Measurements from ENCODE around the gene LDLRAD4.

LDLRAD4 gene

DNA sequence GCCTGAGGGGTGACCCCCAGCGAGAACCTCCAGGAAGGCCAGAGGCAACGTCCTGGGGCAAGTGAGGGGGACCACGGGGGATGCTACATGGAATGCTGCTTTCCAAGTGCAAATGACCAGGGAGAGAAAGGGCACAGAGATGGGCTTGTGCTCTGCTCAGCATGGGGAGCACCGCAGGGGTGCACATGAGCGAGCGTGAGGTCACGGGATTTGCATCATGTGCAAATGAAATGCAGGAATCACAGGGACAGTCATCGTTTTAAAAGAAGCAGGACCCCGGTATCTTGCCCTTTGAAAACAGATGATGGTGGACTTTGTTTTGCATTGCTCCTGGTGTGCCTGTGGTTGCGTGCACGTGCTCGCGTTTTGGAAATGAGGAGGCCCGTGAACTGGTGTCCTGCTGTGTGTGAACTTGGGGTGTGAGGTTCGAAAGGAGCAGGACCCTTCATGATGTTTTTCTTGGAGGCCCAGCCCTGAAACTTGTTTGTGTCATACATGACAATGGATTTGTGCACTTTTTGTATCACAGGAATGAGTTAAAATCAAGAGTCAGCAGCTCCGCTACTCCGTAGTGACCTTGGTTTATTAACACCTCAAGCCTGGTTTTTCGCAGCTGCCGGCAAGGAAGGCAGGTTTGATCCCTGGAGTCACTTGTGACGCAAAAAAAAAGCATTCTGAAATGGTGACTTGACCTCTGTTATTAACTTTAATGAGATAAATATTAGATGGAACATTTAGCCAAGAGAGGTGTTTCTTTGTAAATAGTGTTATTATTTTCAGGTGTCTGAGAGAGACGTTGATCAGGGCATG lies 234.5 kb downstream of the LDLRAD4 start:
- TF ChIP-seq, protein P1, sequence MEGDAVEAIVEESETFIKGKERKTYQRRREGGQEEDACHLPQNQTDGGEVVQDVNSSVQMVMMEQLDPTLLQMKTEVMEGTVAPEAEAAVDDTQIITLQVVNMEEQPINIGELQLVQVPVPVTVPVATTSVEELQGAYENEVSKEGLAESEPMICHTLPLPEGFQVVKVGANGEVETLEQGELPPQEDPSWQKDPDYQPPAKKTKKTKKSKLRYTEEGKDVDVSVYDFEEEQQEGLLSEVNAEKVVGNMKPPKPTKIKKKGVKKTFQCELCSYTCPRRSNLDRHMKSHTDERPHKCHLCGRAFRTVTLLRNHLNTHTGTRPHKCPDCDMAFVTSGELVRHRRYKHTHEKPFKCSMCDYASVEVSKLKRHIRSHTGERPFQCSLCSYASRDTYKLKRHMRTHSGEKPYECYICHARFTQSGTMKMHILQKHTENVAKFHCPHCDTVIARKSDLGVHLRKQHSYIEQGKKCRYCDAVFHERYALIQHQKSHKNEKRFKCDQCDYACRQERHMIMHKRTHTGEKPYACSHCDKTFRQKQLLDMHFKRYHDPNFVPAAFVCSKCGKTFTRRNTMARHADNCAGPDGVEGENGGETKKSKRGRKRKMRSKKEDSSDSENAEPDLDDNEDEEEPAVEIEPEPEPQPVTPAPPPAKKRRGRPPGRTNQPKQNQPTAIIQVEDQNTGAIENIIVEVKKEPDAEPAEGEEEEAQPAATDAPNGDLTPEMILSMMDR (IDR thresholded peaks at IDR 0.05), result no peak

DNA sequence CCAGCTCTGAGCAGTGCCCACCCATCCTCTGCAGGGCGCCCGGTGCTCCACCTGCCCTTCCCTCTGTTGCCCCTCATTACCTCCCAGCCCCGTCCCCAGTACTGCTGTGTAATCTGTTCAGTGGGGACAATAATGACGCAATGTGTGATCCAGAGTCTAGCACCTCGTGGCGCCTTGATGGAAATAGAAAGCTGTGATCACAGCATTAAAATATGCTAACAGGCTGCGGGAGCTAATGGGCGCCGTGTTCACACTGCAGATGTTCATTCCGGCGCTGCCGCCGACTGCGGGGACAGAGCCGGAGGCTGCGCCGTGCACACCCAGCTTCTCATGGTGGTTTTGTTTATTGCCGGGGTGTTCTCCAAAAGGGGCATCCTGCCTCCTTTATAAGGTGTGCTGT lies 235.2 kb downstream of the LDLRAD4 start:
- TF ChIP-seq, protein P1 (IDR thresholded peaks at IDR 0.05), result no peak

DNA sequence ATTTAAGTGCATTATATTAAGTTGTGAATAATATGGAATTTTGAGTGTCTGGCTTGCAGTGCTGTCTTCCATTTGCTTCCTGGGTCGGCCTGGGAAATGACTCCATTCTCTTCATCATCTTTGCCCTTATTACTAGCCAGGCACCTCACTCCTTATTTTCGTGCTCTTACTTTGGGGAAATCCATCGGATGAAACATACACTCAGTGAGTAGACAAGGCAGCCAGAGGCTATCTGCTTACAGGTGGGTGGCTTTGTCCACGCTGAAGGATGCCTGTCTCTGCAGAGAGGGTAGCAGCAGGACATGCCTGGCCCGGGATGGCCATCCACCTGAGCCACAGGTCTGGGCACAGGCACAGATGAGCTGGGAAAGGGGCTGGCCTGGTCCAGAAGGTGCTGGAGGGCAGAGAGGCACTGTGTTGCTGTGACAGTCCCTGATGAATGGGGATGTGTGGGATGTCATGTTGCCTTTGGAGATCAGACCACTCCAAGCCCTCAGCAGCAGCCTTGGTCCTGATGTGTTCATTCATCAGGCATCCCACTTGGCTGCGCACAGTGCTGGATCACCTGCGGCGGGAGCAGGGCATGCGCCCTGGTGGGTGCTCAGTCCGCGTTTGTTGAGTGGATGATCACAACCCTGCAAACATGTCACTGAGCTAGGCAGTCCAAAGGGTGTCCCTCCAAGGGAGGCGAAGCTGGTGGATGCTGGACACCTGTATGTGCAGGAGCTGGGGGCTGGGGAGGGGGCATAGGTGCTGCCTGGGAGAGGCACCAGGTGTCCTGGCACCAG lies 236.0 kb downstream of the LDLRAD4 start:
- TF ChIP-seq, protein P1 (IDR thresholded peaks at IDR 0.05), result no peak

DNA sequence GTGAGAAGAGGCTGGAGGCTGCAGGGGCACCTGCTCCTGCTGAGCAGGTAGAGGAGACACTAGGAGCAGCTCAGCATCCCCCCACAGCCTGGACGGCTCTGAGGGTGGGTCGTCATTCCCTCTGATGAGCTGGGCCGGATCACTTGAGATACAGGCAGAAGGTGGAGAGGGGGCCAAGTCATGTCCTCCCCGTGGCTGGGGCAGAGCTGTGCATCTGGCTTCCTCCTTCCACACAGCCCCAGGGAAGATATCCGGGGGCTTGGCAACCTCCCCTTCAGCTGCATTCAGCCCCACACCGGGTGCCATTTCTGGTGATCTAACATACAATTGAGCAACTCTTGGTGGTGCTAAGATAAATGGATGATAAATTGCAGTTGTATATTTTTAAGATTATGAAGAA lies 236.9 kb downstream of the LDLRAD4 start:
- TF ChIP-seq, protein P1 (IDR thresholded peaks at IDR 0.05), result no peak

DNA sequence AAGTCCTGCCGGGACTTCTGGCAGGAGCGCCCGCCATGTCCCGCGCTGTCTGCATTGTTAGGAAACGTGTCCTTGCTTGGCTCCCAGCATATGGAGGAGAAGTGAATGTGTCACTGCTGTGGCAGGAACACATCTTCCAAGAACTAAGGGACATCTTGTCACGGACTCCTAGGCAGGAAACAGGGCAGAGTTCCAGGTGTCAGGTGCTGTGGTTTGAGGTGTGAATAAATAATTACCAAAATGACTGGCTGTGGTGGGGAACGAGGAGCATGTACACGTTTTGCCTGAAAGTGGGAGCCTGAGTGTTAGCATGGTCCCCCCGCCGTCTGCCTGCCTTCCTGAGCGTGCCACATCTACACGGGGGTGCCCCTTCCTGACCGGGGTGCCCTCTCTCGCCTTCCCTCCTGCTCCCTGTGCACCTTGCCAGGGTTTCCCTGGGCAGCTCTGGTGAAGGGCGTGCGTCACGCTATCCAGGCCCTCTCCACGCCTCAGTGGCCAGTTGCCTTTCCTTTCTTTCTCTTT lies 237.5 kb downstream of the LDLRAD4 start:
- TF ChIP-seq, protein P1 (IDR thresholded peaks at IDR 0.05), result no peak

DNA sequence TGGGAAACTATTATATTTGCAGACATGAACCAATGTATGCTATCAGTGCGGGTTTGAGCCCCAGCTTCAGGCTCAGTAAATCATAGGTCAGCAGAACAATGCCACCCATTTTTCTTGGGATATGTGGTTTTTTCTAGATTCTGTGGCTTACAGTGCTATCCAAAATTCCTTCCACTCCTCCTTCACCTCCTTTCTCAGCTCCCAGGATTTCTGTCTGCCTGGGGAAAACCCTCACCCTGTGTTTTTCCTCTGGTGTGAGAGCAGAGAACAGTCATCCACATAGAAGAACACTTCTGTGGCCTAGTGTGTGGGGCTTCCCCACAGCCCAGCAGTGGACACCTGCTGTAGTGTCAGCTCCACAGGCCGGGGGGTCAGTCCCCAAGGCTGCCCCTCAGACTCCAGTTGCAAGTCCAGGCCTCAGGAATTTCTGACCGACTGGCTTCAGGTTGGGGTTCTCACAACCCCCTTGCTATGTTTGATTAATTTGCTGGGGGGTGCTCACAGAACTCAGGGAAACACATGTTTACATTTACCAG lies 238.2 kb downstream of the LDLRAD4 start:
- TF ChIP-seq, protein P1 (IDR thresholded peaks at IDR 0.05), result no peak

DNA sequence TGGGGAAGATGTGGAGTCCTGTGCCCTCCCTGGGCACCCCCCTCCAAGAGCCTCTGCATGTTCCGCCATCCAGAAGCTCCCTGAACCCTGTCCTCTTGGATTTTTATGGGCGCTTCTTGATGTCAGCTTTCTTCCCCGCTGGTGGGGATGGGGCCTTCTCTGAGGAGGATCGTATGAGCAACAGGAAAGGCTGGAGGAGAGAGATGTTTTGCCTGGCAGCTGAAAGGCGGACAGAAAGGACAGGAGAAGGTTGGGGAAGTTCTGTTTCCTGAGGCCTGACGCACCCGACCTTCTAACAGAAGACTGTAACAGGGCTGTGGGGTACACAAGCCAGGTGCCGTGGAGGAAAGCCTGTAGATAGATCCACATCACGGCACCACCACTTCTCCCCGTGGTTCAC lies 238.8 kb downstream of the LDLRAD4 start:
- TF ChIP-seq, protein P1 (IDR thresholded peaks at IDR 0.05), result no peak
